Measurements from ENCODE around the gene SRSF11.
A peak's percentile ranks its signal among the peaks of the same experiment; 100 is the strongest.

DNA sequence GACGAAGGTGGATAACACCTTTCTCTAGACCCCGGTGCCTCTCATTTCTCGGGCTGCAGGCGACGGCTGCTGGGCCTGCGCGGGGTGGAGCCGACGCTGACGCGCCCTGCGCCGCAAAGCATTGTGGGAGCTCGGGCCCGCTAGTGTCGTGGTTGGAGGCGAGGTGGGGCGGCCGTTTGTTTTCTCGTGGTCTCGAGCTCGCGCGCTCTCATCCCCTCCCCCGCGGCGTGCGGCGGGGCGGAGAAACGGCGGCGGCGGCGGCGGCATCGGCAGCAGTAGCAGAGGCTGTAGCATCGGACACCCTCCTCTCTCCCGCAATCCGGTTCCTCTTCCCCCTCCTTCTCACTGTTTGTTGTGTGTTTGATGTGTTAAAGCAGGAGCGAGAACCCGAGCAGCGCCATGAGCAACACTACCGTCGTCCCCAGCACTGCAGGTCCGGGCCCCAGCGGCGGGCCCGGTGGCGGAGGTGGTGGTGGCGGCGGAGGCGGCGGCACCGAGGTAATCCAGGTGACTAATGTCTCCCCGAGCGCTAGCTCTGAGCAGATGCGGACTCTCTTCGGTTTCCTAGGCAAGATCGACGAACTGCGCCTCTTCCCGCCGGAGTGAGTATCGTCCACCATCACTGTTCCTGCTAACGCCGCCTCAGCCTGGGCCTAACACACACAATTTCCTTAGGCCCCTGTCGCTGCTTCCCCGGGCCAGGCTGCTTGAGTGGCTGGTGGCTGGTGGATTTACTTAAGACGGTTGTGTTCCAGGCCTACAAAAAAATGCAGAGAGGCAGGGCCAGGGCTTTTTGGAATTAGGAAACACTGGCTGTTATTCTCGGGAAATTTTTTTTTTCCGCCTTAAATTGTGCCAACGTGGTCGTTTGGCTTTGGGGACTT lies at the start of gene SRSF11:
- TF ChIP-seq, protein P1, sequence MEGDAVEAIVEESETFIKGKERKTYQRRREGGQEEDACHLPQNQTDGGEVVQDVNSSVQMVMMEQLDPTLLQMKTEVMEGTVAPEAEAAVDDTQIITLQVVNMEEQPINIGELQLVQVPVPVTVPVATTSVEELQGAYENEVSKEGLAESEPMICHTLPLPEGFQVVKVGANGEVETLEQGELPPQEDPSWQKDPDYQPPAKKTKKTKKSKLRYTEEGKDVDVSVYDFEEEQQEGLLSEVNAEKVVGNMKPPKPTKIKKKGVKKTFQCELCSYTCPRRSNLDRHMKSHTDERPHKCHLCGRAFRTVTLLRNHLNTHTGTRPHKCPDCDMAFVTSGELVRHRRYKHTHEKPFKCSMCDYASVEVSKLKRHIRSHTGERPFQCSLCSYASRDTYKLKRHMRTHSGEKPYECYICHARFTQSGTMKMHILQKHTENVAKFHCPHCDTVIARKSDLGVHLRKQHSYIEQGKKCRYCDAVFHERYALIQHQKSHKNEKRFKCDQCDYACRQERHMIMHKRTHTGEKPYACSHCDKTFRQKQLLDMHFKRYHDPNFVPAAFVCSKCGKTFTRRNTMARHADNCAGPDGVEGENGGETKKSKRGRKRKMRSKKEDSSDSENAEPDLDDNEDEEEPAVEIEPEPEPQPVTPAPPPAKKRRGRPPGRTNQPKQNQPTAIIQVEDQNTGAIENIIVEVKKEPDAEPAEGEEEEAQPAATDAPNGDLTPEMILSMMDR (conservative IDR thresholded peaks at IDR 0.05; ENCODE audit: low read length) = peak; percentile 33; the same call in 1 of the 2 replicates
- TF ChIP-seq EZH2phosphoT487 (IDR thresholded peaks at IDR 0.05; ENCODE audit: borderline replicate concordance, low read depth, low read length) = no peak
